Fibroblast of lung (primary cell): ENCODE measurements around the gene JMJD1C.

Source experiments
- CTCF ChIP-seq, 2 donors: IDR thresholded peaks in 1 of 2; conservative IDR thresholded peaks in 1 of 2; 1 replicate in 1 of 2; 2 replicates in 1 of 2; pipeline ENCODE4 v1.5.1; 2011 to 2012; ENCODE audit warnings: low read length in 2 of 2, control low read depth in 1 of 2, inconsistent platforms in 1 of 2, low read depth in 1 of 2, mild to moderate bottlenecking in 1 of 2
- EZH2 ChIP-seq: IDR thresholded peaks from 2 replicates; pipeline ENCODE4 v1.5.1; 2012; ENCODE audit warnings: low read length, control low read depth, mild to moderate bottlenecking; ENCODE audit errors: missing control alignments

- TF ChIP-seq CTCF (conservative IDR thresholded peaks at IDR 0.05 in 1 of 2, IDR thresholded peaks at IDR 0.05 in 1 of 2; ENCODE audit: low read depth in 1 of 2, low read length in 2 of 2), result no peak
- no peak for TF ChIP-seq EZH2
These were observed 37.1 kb upstream of the JMJD1C start for GRCh38 chr10:63502832-63503231.
